SK-N-SH (cell line): ENCODE results near the gene RPS6KA2.

Experiments
- ELF1 ChIP-seq: IDR thresholded peaks from 2 replicates; pipeline ENCODE4 v1.4.0; 2012
- FOXM1 ChIP-seq: IDR thresholded peaks from 2 replicates; pipeline ENCODE4 v1.4.0; 2012; ENCODE audit warnings: low read depth, mild to moderate bottlenecking
- GABPA ChIP-seq: IDR thresholded peaks from 2 replicates; pipeline ENCODE4 v1.4.0; 2012; ENCODE audit warnings: low read depth, mild to moderate bottlenecking
- MAX ChIP-seq: IDR thresholded peaks from 2 replicates; pipeline ENCODE4 v1.4.0; 2012; ENCODE audit warnings: low read depth
- POLR2AphosphoS5 ChIP-seq: IDR thresholded peaks from 2 replicates; pipeline ENCODE4 v1.6.1; 2012; ENCODE audit warnings: low read depth, low read length
- SMC3 ChIP-seq: IDR thresholded peaks from 2 replicates; pipeline ENCODE4 v1.6.1; 2012; ENCODE audit warnings: low read depth, low read length, improper control_type of control experiment
- TAF1 ChIP-seq: IDR thresholded peaks from 2 replicates; pipeline ENCODE4 v1.6.1; 2012; ENCODE audit warnings: low read depth, mild to moderate bottlenecking, low read length, moderate library complexity, borderline replicate concordance
- YY1 ChIP-seq: IDR thresholded peaks from 2 replicates; pipeline ENCODE4 v1.4.0; 2012; ENCODE audit warnings: low read depth, mild to moderate bottlenecking
- TF ChIP-seq, protein P1 (sequence below): fragments of 150-350 bp; IDR thresholded peaks from 2 replicates; pipeline ENCODE4 v1.6.1; 2017; ENCODE audit warnings: antibody characterized with exemption, low read length, low read depth, borderline replicate concordance
- TF ChIP-seq, protein P2 (sequence below): fragments of 200-600 bp; sonication (generic); IDR thresholded peaks from 2 replicates; pipeline ENCODE4 v1.6.1; 2017; ENCODE audit warnings: antibody characterized with exemption, mild to moderate bottlenecking, moderate library complexity

GRCh38 chr6:166648846-166649245, 21.8 kb upstream of the RPS6KA2 start:
- TF ChIP-seq SMC3 (no peak), ELF1 (no peak), GABPA (no peak), MAX (no peak), FOXM1 (no peak), POLR2AphosphoS5 (no peak), YY1 (no peak), TAF1 (no peak)
- TF ChIP-seq, protein P1, sequence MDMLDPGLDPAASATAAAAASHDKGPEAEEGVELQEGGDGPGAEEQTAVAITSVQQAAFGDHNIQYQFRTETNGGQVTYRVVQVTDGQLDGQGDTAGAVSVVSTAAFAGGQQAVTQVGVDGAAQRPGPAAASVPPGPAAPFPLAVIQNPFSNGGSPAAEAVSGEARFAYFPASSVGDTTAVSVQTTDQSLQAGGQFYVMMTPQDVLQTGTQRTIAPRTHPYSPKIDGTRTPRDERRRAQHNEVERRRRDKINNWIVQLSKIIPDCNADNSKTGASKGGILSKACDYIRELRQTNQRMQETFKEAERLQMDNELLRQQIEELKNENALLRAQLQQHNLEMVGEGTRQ: no peak
- TF ChIP-seq, protein P2, sequence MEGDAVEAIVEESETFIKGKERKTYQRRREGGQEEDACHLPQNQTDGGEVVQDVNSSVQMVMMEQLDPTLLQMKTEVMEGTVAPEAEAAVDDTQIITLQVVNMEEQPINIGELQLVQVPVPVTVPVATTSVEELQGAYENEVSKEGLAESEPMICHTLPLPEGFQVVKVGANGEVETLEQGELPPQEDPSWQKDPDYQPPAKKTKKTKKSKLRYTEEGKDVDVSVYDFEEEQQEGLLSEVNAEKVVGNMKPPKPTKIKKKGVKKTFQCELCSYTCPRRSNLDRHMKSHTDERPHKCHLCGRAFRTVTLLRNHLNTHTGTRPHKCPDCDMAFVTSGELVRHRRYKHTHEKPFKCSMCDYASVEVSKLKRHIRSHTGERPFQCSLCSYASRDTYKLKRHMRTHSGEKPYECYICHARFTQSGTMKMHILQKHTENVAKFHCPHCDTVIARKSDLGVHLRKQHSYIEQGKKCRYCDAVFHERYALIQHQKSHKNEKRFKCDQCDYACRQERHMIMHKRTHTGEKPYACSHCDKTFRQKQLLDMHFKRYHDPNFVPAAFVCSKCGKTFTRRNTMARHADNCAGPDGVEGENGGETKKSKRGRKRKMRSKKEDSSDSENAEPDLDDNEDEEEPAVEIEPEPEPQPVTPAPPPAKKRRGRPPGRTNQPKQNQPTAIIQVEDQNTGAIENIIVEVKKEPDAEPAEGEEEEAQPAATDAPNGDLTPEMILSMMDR: no peak
